ENCODE results near the gene METAP2. TPM values are rescaled to one million over a fixed set of nuclear protein-coding genes. Genes with fewer than 3 reads are reported as not detected.

METAP2 gene
- total and polyA plus RNA-seq, 2 donors (not counting 3 experiments of a cell fraction or from before 2014, with no cell fraction given): 28.5 to 105 TPM

- POLR2A ChIA-PET: no interaction called here
- no peak overlapping the region for H3K4me2 ChIP-seq (ENCODE audit: insufficient read depth, low read length)
- H3K4me3 ChIP-seq (replicated peaks in 1 of 3; ENCODE audit: insufficient read depth in 1 of 3, low read depth in 1 of 3, low read length in 3 of 3): no peak overlapping the region
- CTCF ChIA-PET: interaction anchor here (0.7 kb wide), 1 partner anchor 44 kb away, joined by 3 read pairs; the partner anchor contains the start of gene METAP2
- dilution Hi-C loops (cut with MboI; ENCODE audit: extremely low pct_ligation_motif_present, low sequenced_read_pairs): no loop called here
- H3K79me2 ChIP-seq (ENCODE audit: control insufficient read depth, insufficient read depth, low read length): no peaks in the 10 kb centered on the region
- H3K36me3 ChIP-seq (ENCODE audit: control insufficient read depth in 2 of 2, extremely low read depth in 1 of 2, insufficient read depth in 2 of 2, low read length in 2 of 2): no peaks in the 10 kb centered on the region
- H3K9me1 ChIP-seq (replicated peaks; ENCODE audit: control insufficient read depth, extremely low read depth, insufficient read depth, low read length): no peaks in the 10 kb centered on the region
- H3K9me3 ChIP-seq (replicated peaks; ENCODE audit: control insufficient read depth, insufficient read depth, low read length): no peaks in the 10 kb centered on the region
- no peaks in the 10 kb centered on the region for H3K27me3 ChIP-seq (ENCODE audit: control insufficient read depth in 2 of 2, insufficient read depth in 2 of 2, low read length in 2 of 2)
- DNase-seq (ENCODE audit: low read depth, low spot score) (no peak), FAIRE-seq (no peak)
- H3K27ac ChIP-seq (ENCODE audit: insufficient read depth, low read depth, low read length): no peak overlapping the region
- intact Hi-C loops (cut with micrococcal nuclease): no loop called here
- peaks cover 3% of the 10 kb centered on the region for H3K4me1 ChIP-seq (ENCODE audit: control insufficient read depth, extremely low read depth, insufficient read depth, low read length)
- no peak overlapping the region for H3K9ac ChIP-seq (replicated peaks; ENCODE audit: extremely low read depth, insufficient read depth, low read length)
- no TSS peak for BruUV-seq (replicated peaks)
- H4K20me1 ChIP-seq (replicated peaks; ENCODE audit: control insufficient read depth, extremely low read depth, insufficient read depth, low read length): no peaks in the 10 kb centered on the region
- H2AFZ ChIP-seq (ENCODE audit: low read depth, low read length): no peak overlapping the region
- TF ChIP-seq FOS (IDR thresholded peaks at IDR 0.05; ENCODE audit: borderline replicate concordance, insufficient read depth, low read length): no peak
- TF ChIP-seq POLR2AphosphoS5 (IDR thresholded peaks at IDR 0.05; ENCODE audit: insufficient read depth, low read depth, low read length): no peak
- no peak for TF ChIP-seq MAX (IDR thresholded peaks at IDR 0.05; ENCODE audit: insufficient read depth, insufficient read length)
- no peak for TF ChIP-seq EZH2 (IDR thresholded peaks at IDR 0.05; ENCODE audit: borderline replicate concordance, low read depth, low read length, severe bottlenecking)
- no peak for TF ChIP-seq MYC (IDR thresholded peaks at IDR 0.05; ENCODE audit: low read depth, low read length)
- no peak for TF ChIP-seq JUN (IDR thresholded peaks at IDR 0.05; ENCODE audit: borderline replicate concordance, insufficient read depth, insufficient read length, low read depth)
- no peak for TF ChIP-seq CTCF (IDR thresholded peaks at IDR 0.05; ENCODE audit: extremely low read depth in 1 of 2, insufficient read depth in 1 of 2, low read depth in 1 of 2, low read length in 2 of 2)
- TF ChIP-seq GATA2 (IDR thresholded peaks at IDR 0.05; ENCODE audit: insufficient read depth, insufficient read length, low read depth, low read length): no peak
- TF ChIP-seq POLR2A (IDR thresholded peaks at IDR 0.05; ENCODE audit: low read depth, low read length): no peak
Measured at GRCh38 chr12:95429172-95429510, 44.8 kb upstream of the METAP2 start.

All from endothelial cell of umbilical vein (primary cell).